C4-2B (cell line): Measurements from ENCODE around the gene PNLDC1.

Experiments
- CTCF ChIP-seq: fragments of 450-650 bp; conservative IDR thresholded peaks from 2 replicates; pipeline ENCODE4 v1.5.1; 2017; ENCODE audit warnings: mild to moderate bottlenecking
- ZFX ChIP-seq: fragments of 450-650 bp; IDR thresholded peaks from 2 replicates; pipeline ENCODE4 v1.6.1; 2017

GRCh38 chr6:159769470-159769869, 30.6 kb upstream of the PNLDC1 start:
- TF ChIP-seq CTCF (no peak), ZFX (no peak)
